ENCODE data around the gene SLC37A4.
A peak's percentile ranks its signal among the peaks of the same experiment; 100 is the strongest.
"Not testable (repeated sequence)": the region's sequence is repeated elsewhere in the genome, so short reads cannot be mapped to it uniquely, and the experiment has no call there.

The SLC37A4 gene

DNA sequence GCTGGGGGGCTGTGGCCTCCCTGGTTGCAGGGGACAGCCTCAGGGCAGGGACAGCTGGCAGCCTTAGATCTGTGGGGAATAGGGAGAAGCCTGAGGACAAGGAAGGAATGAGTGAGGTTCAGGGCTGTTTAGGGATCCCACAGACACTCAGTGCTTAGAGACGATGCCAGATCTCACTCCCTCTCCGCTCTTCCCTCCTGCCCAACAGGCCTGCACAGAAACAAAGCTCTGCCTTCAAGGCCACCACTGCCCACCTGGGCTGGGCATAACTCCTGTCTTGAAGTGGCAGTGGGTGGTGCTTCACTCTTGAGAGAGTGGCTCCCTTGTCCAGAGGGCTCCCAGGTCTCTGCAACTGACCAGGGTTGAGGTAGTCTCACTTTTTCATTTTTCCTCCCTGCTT lies 45.9 kb downstream of the SLC37A4 start:
- no peak for DNase-seq (ENCODE audit: low read depth)
- no peak for TF ChIP-seq CTCF (conservative IDR thresholded peaks at IDR 0.05; ENCODE audit: control insufficient read depth, insufficient read depth, low read depth, low read length)
- H3K4me3 ChIP-seq (ENCODE audit: control insufficient read depth, low read depth, low read length): no peak overlapping the region

DNA sequence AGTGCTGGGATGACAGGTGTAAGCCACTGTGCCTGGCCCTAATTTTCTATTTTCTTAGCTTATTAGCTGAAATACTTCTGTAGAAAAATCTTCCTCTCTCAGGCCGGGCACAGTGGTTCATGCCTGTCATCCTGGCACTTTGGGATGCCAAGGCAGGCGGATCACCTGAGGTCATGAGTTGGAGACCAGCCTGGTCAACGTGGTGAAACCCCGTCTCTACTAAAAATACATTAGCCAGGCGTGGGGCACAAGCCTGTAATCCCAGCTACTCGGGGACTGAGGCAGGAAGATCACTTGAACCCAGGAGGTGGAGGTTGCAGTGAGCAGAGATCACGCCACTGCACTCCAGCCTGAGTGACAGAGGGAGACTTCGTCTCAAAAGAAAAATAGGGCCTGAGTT lies 46.3 kb downstream of the SLC37A4 start:
- H3K4me3 ChIP-seq (ENCODE audit: control insufficient read depth, low read depth, low read length); DNase-seq (ENCODE audit: low read depth): not testable (repeated sequence)

GRCh38 chr11:118980191-118980881 lies 50.3 kb downstream of the SLC37A4 start:
- no peak for TF ChIP-seq CTCF (conservative IDR thresholded peaks at IDR 0.05; ENCODE audit: control insufficient read depth, insufficient read depth, low read depth, low read length)
- no peak for DNase-seq (ENCODE audit: low read depth)
- no peak overlapping the region for H3K4me3 ChIP-seq (ENCODE audit: control insufficient read depth, low read depth, low read length)

- DNase-seq (ENCODE audit: low read depth): no peak
- no peak overlapping the region for H3K4me3 ChIP-seq (ENCODE audit: control insufficient read depth, low read depth, low read length)
- TF ChIP-seq CTCF (conservative IDR thresholded peaks at IDR 0.05; ENCODE audit: control insufficient read depth, insufficient read depth, low read depth, low read length): no peak
Observed at GRCh38 chr11:118979434-118979833, 51.2 kb downstream of the SLC37A4 start.

- no peak for TF ChIP-seq CTCF (conservative IDR thresholded peaks at IDR 0.05; ENCODE audit: control insufficient read depth, insufficient read depth, low read depth, low read length)
- H3K4me3 ChIP-seq (ENCODE audit: control insufficient read depth, low read depth, low read length): no peak overlapping the region
- DNase-seq (ENCODE audit: low read depth): peak; percentile 86
Observed at GRCh38 chr11:118975771-118976709, 54.6 kb downstream of the SLC37A4 start.

All from fibroblast of mammary gland (primary cell).